Activated naive CD4-positive, alpha-beta T cell treated with Interleukin-2 at 50 U/mL for 16 hours (primary cell): ENCODE results near the gene TUSC2.

Source experiments
- DNase-seq: peaks from one replicate; pipeline ENCODE4 v3.0.0-alpha.2; 2020

The TUSC2 gene

GRCh38 chr3:50334339-50335075 is 6.5 kb upstream of the TUSC2 start:
- no peak for DNase-seq

- no peak for DNase-seq
Measured at GRCh38 chr3:50333744-50334328, 5.8 kb upstream of the TUSC2 start.

GRCh38 chr3:50331364-50331907 is 3.4 kb upstream of the TUSC2 start:
- no peak for DNase-seq

GRCh38 chr3:50330330-50330729 is 2.3 kb upstream of the TUSC2 start:
- DNase-seq: no peak

- DNase-seq: no peak
Measured at GRCh38 chr3:50327129-50327528, 894 bp downstream of the TUSC2 start.

GRCh38 chr3:50326182-50326541 is 1.9 kb downstream of the TUSC2 start:
- DNase-seq: no peak

- no peak for DNase-seq
Measured at GRCh38 chr3:50325497-50326181, 2.4 kb downstream of the TUSC2 start.

GRCh38 chr3:50325113-50325480 is 2.9 kb downstream of the TUSC2 start:
- no peak for DNase-seq

GRCh38 chr3:50324351-50325112 is 3.5 kb downstream of the TUSC2 start:
- DNase-seq: peak; percentile 68

- DNase-seq: no peak
Measured at GRCh38 chr3:50323614-50324199, 4.3 kb downstream of the TUSC2 start.

- no peak for DNase-seq
Measured at GRCh38 chr3:50323092-50323600, 4.9 kb downstream of the TUSC2 start.

- DNase-seq: no peak
Measured at GRCh38 chr3:50322386-50323091, 5.5 kb downstream of the TUSC2 start, which contains the start of gene HYAL2. Gene HYAL2 (minus strand): TSS chr3:50322745. CDS start chr3:50320489, 2,256 bp downstream.

GRCh38 chr3:50322115-50322385 is 6.0 kb downstream of the TUSC2 start:
- DNase-seq: no peak

GRCh38 chr3:50321336-50322114 is 6.5 kb downstream of the TUSC2 start:
- peak; percentile 86 for DNase-seq

GRCh38 chr3:50320853-50321335 is 7.1 kb downstream of the TUSC2 start:
- DNase-seq: peak; percentile 68

GRCh38 chr3:50319894-50320625 is 8.0 kb downstream of the TUSC2 start:
- no peak for DNase-seq

GRCh38 chr3:50319181-50319893 is 8.7 kb downstream of the TUSC2 start:
- DNase-seq: no peak

- DNase-seq: no peak
Measured at GRCh38 chr3:50318615-50319014, 9.4 kb downstream of the TUSC2 start.

GRCh38 chr3:50318163-50318562 is 9.9 kb downstream of the TUSC2 start:
- DNase-seq: no peak

- DNase-seq: no peak
Measured at GRCh38 chr3:50317300-50317699, 10.7 kb downstream of the TUSC2 start.
